ENCODE results near the gene LAIR1.
"Not testable (repeated sequence)": the region's sequence is repeated elsewhere in the genome, so short reads cannot be mapped to it uniquely, and the experiment has no call there.

LAIR1 gene

DNA sequence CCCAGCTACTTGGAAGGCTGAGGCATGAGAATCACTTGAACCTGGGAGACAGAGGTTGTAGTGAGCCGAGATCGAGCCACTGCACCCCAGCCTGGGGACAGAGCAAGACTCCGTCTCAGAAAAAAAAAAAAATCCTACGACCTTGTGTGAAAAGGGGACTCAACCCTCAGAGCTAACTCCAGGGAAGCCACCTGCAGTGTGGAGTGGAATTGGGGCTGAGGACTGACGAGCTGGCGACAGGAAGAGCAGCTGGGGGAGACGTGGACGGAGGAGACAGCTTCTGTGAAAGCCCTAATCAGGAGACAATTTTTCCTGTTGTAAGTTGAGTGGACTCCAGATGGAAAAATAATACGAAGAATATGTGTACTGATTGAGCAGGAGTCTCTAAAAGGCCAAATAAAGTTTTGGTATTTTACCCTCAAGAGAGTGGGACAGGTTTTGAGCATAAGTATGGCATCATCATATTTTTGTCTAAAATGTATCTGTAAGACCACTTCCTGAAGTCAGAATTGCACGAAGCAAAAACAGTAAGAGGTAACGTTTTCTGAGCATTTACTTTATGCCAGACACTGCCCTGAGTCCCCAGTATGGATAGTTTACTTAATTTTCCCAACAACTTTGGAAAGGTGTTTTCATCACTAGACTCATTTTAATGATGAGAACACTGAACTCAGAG is 12.0 kb upstream of the LAIR1 start:
- no peak for DNase-seq (ENCODE audit: low read depth)

DNA sequence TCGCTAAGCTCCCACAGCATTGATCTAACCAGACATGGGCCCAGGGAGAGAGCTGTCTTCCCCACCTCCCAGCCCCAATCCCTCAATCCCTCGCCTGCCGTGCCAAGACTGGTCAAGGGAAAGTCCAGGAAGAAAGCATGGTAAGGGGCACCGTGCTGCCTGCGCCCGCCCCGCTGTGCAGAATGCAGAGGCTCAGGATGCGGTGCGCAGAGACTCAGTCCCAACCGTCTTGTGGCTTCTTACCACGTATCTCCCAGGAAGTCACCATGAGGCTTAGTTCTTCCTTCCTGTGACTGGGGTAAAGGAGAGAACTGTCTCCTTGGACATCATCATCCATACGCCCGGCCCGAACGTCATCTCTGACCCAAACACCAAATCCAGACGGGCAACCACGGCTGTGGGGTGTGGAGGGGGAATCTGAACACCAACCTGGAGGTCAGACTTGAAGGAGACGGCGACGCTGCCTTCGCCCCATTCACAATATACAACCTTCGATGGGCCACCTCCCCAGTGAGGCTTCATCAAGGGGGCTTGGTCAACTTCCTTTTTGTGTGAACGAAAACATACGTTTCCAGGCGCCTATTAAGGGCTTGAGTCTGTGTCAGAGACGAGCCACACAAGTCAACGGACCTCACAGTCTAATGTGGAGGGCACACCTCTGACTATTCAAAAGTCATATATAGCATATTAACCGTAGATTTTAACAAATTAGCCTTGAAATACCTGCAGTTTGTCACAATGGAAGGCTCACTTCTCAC is 10.6 kb upstream of the LAIR1 start:
- not testable (repeated sequence) for DNase-seq (ENCODE audit: low read depth)

DNA sequence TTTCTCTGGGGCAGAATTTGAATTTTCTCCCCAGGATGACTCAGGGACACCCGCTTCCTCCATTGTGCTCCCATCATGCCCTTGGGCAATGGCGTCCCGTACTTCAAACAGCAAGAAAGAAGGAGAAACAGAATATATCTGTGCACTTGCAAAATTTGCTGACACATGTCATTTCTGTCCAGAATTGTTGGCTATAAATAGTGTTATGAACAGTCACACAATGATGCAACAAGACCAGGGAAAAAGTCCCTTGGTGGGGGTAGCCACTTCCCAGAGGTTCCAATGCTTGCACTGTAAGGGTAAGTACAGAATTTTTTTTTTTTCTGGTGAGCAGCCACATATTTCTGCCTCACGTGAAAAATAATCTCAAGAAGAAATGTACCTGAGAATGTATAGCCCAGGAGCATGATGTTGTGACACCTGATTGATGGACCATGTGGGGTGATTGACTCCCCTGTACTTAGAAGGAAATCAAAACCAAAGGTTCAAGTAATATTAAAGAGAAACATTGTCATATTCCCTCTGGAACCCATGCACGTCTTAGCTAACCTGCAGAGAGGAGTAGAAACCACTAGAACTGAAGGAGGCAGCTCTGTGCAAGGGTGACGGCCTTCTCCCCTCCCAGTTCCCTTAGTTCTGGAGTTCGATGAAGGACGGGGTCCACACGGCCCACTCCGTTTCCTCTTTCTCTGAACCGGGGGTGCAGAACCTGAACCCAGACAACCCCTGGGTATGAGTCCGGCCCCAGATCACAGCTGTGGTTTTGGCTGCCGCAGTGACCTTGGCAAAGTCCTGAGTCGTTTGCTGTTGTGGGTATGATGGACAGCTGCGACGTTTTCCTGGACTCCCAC is 9.3 kb upstream of the LAIR1 start:
- DNase-seq (ENCODE audit: low read depth) = no peak

GRCh38 chr19:54371453-54371852 is 6.7 kb upstream of the LAIR1 start:
- not testable (repeated sequence) for DNase-seq (ENCODE audit: low read depth)

DNA sequence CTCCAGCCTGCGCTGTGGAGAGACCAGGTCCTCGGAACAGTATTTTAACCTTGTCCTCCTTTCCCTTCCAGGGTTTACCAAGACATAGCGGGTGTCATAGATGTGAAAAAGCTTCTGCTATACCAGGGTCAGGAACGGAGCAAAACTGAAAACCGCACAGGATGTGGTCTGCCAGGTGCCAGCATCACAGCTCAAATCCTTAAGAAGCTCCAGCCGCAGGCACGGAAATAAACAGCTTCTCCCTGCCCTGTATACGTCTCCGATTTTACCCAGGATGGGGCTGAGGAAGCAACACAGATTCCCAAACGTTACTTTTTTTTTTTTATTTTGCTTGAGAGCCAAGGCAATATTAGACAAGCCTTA is 5.7 kb upstream of the LAIR1 start:
- not testable (repeated sequence) for DNase-seq (ENCODE audit: low read depth)

DNA sequence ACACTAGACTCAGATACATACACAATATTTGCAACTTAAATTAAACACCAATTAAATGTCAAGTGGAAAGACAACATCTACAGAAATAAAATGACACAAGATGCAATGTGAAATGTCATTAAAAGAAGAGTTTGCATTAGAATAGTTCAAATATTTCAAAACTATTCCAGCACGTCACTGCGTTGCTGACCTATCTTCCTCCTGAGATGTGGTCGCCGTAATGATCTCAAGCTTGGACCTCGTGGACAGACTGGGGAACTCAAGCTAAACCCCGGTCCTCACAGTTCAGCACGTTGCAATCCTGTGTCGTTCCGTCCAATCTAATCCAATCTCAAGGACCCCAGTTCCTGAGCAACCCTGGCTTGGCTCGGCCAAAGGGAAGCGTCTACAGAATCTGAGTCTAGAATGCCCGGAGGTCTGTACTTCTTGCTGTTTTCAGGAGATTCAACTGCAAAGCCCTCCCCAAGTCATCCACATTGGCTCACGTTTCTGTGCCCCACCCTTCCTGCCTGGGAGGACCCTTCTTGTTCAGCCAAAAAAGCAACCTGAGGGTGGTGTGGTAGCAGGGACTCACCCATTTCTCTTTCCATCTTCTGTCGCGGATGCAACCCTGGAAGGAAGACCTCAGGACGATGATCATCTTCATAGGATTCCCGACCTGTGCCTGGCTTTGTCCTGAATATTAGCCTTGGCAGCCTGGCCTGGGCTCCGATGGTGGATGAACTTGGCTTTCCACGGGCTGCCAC is 5.1 kb upstream of the LAIR1 start:
- DNase-seq (ENCODE audit: low read depth) = not testable (repeated sequence)

- no peak for DNase-seq (ENCODE audit: low read depth)
Measured at GRCh38 chr19:54369082-54369687, 4.5 kb upstream of the LAIR1 start.

DNA sequence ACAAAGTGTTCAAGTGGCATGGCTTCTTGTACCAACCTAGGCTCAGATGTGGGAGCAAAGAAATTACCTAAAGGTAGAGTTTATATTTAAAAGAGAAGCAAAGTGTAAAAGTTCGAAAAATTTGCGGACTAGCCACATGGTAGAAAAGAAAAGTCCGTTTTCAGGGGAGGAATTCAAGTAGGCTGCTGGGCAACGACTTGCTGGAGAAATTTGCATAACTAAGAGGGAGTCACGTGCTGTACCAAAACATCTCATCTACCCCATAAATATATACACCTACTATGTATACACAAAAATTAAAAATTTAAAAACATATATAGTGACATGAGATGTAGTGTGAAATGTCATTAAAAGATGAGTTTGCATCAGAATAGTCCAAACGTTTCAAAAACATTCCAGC is 2.1 kb upstream of the LAIR1 start:
- DNase-seq (ENCODE audit: low read depth) = no peak

- not testable (repeated sequence) for DNase-seq (ENCODE audit: low read depth)
Measured at GRCh38 chr19:54365798-54366197, 1.1 kb upstream of the LAIR1 start.

DNA sequence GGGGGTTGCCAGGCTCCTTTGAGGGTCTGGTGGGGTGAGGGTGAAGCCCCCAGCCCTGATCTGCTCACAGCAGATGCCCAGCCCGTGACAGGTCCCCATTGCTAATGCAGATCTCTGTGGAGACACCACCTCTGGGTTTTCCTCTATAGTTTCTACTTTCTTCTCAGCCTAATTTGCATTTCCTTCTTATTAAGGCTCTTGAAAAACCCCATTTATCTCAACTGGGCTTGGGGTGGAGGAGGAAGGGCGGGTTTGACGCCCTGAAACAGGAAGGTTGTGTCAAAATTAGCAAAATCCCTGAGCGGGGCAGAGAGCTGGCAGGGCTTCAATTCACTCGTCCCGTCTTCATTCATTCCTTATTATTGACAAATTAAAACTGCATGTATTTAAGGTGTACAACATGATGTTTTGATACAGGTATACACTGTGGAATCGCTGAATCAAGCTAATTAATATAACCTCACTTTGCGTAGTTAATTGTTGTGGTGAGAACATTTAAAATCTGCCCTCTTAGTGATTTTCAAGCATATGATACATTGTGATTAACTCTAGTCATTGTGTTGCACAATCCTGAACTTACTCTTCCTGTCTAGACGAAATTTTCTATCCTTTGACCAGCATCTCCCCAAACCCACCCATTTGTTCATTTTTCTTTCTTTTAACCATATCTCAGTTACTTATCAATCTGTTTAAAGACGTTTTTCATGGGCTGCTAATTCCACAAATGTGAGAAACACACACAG is 2.9 kb downstream of the LAIR1 start:
- DNase-seq (ENCODE audit: low read depth) = not testable (repeated sequence)

DNA sequence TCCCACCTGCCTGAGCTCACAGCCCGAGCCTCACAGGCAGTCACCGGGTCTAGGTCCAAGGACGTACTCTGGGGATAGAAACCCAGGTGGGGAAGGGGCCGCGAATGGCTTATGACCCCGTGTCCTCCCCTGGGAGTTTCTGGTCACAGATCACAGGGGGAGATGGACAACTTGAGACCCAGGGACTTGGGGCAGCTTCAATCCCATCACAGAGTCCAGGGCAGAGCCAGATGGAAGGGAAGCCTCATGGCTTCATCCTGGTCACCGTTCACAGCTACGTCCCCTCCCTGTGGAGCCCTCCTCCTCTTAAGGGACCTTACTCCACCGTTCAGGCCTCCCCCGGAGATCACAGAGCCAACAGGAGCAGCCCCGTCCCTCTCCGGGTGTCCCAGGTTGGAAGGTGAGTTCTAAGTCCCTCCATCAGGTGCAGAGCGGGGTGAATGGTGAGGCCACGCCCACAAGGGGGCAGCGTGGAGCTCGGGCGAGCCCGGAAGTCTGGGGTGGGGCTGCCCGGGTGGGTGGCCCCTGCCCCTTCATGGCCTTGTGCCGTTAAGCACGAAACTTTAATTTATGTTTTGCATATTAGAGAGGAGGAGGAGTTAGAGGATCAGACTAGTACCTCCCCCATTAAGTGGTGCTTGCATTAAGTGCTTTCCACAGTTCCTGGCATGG is 5.4 kb downstream of the LAIR1 start:
- not testable (repeated sequence) for DNase-seq (ENCODE audit: low read depth)

DNA sequence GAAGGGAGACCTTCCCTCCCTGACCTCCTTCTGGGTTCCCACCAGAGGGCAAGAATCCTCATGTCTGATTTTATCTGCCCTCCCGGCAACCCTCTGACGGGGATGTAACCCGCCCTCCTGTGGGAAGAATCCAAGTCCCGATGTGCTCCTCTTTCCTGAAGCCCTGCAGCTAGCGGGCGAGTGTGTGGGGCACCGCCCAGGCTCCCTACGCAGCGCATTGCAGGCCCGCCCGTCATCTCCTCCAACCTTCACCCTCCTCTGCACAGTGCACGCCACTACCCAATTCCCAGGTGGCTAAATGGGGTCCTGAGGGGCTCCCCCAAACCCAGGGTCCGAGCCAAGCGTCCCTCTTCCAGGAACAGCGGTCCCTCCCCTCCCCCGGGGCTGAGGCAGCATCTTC is 7.3 kb downstream of the LAIR1 start:
- no peak for DNase-seq (ENCODE audit: low read depth)

GRCh38 chr19:54356444-54357056 is 8.2 kb downstream of the LAIR1 start:
- DNase-seq (ENCODE audit: low read depth) = no peak

DNA sequence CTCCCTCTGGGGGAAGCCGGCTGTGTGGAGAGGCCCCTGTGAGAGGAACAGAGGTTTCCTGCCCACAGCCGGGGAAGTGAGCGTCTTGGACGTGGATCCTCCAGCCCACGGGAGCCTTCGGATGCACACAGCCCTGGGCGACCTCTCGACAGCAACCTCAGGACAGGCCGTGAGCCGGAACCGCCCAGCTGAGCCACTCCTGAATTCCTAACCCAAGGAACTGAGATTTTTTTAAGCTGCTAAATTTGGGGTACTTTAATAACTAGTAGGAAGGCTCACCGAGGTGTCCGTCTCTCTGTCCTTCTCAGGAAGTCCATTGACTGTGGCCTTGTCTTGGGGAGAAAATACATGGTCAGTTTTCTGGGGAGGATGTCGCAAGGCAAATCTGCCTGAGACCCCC is 9.1 kb downstream of the LAIR1 start:
- no peak for DNase-seq (ENCODE audit: low read depth)

DNA sequence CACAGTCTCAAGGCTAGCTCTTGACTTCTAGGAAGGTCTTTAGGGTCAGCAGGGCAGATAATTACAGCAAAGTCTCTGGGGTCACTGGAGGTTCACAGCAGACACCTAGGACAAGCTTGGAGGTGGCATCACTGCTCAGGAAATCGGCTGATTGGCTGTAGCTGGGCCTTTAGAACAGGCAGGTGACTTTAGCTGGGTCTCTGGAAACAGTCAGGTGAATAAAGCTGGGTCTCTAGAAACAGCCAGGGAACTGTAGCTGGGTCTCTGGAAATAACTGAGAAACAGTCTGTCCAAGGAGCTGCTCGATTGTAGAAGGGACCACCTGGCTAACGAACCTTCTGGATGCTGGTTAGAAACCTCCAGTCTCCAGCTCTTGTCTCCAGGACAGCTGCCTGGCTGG is 10.0 kb downstream of the LAIR1 start:
- DNase-seq (ENCODE audit: low read depth) = no peak

DNA sequence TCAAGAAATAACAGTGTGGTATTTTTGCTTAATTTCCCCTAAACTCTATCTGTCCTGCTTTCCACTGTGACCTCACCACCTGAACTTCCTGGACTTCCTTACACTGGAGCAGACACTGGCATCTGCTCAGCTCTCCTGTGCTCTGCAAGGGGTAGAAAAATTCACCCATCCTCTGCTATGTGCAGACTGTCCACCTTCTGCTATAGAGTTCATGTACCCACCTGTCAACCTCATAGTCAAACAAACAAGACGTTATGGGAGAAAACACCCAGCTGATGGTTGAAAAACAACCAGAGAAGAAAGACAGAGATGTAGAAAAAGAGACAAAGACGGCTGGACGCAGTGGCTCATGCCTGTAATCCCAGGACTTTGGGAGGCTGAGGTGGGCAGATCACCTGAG is 12.2 kb downstream of the LAIR1 start:
- no peak for DNase-seq (ENCODE audit: low read depth)

GRCh38 chr19:54352041-54352440 is 12.7 kb downstream of the LAIR1 start:
- DNase-seq (ENCODE audit: low read depth) = no peak

DNA sequence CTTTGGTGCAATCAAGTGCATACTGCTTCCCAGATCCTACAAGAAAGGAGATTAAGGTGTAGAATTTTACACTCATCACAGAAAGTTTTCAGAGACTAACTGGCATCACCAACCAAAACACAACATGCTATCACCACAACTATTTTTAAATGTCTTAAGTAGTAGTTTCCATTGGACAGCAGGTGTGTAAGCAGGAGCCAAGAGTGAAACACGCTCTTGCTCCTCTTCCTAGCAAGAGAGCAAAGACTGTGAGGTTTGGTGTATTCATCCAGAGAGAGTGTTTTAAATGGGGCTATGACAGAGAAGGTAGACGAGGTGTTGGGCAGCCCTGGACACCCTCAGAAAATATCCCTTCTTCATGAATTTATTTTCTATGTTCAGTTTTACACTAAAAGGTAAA is 13.3 kb downstream of the LAIR1 start:
- DNase-seq (ENCODE audit: low read depth) = no peak

DNA sequence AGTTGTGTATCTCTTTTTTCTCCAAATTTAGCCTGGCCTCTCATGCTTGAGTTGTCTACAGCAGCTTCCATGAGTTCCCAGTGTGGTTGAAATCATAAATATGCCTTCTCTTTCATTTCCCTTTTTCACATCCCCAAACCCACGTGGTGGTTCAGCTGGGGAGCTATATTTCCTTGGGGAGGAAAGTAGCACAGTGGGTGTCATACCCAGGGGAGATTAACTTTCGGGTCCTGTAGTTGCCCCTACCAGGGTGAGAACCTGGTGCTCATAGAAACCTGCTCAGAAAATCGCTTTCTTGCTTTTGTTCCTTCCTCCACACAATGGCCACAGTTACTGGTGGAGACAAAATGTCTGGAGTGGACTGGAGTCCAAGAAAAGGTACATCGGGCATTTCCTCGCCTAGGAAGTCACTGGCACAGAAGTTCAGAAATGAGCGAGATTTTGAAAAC is 18.8 kb downstream of the LAIR1 start:
- no peak for DNase-seq (ENCODE audit: low read depth)

DNA sequence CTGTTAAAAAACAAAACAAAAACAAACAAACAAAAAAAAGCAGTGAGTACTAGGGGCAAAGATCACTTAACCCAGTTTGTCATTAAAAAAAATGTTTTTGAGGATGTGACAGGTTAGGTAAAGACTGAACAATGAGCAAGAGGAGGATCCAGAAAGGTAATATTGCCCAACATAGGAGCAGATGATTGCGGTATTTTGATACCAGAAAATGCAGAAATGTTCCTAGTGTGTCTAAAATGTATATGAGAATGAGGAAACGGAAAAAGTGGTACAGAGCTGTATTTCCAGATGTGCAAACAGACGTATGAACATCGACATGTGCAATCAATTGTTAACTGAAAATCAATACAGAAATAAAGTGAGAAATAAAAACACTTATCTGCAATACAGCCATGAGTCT is 20.9 kb downstream of the LAIR1 start:
- DNase-seq (ENCODE audit: low read depth) = no peak
